ENCODE data around the gene MSI1. TPM values are rescaled to one million over a fixed set of nuclear protein-coding genes. Genes with fewer than 3 reads are reported as not detected.

Gene MSI1
- total RNA-seq, 4 donors from 2014 or later: 0.33 to 1.6 TPM; not detected in 2

GRCh38 chr12:120403869-120404268 lies 34.9 kb upstream of the MSI1 start:
- intact Hi-C loops (cut with DNase I): no loop called here
- Histone ChIP-seq H3K36me3 (no peaks in the 10 kb centered on the region), H3K9me3 (no peaks in the 10 kb centered on the region), H3K4me1 (no peaks in the 10 kb centered on the region), H3K4me3 (replicated peaks in 1 of 3) (no peak overlapping the region), H3K27me3 (no peaks in the 10 kb centered on the region), H3K27ac (no peak overlapping the region)
- 83 to 85% methylated on average over 3 of the region's 3 CpGs for WGBS, 2 donors
- DNase-seq: no peak
- no peak for TF ChIP-seq POLR2A (IDR thresholded peaks at IDR 0.05)

DNA sequence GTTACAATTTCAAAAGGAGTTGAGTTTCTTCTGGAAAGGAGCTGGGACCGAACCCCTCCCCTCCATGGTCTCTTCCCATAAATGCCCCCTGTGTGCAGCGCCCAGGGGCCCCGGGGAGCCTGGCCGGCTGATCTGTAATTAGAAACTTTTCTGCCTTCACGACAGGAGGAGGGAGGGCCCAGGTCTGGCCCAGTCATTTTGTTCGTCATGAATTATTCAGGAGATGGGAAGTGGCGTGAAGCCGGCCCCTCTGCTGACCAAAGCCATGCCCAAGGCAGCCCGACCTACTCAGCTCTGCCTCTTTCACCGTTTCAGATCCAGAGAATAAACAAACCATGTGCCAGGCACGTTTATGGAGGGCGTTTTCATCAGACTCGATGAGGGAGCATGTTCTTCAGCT lies 33.3 kb upstream of the MSI1 start:
- intact Hi-C loops (cut with DNase I): no loop called here
- Histone ChIP-seq H3K27me3 (no peaks in the 10 kb centered on the region), H3K4me3 (replicated peaks in 1 of 3) (no peak overlapping the region), H3K36me3 (no peaks in the 10 kb centered on the region), H3K27ac (no peak overlapping the region), H3K4me1 (no peaks in the 10 kb centered on the region), H3K9me3 (no peaks in the 10 kb centered on the region)
- DNase-seq: no peak
- WGBS, 2 donors: 26 to 30% methylated on average over 13 of the region's 13 CpGs
- TF ChIP-seq, protein P1, sequence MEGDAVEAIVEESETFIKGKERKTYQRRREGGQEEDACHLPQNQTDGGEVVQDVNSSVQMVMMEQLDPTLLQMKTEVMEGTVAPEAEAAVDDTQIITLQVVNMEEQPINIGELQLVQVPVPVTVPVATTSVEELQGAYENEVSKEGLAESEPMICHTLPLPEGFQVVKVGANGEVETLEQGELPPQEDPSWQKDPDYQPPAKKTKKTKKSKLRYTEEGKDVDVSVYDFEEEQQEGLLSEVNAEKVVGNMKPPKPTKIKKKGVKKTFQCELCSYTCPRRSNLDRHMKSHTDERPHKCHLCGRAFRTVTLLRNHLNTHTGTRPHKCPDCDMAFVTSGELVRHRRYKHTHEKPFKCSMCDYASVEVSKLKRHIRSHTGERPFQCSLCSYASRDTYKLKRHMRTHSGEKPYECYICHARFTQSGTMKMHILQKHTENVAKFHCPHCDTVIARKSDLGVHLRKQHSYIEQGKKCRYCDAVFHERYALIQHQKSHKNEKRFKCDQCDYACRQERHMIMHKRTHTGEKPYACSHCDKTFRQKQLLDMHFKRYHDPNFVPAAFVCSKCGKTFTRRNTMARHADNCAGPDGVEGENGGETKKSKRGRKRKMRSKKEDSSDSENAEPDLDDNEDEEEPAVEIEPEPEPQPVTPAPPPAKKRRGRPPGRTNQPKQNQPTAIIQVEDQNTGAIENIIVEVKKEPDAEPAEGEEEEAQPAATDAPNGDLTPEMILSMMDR (IDR thresholded peaks at IDR 0.05): no peak
- TF ChIP-seq POLR2A (IDR thresholded peaks at IDR 0.05): no peak

DNA sequence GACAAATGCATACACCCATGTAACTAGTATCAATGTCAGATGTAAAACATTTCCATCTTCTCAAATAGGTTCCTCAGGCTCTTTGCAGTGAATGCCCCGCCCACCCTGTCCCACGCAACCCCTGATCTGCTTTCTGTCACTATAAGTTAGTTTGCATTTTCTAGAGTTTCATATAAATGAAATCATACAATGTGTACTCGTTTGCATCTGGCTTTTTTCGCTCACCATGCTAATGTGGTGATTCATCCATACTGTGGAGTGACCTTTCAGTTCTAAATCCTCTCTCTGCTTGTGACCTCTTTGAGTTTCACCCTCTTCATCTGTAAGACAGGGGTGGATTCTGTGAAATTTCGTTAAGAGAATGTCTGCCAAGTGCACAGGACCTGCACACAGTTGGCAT lies 30.6 kb upstream of the MSI1 start:
- Histone ChIP-seq H3K9me3 (no peaks in the 10 kb centered on the region), H3K4me3 (replicated peaks in 1 of 3) (no peak overlapping the region), H3K27me3 (no peaks in the 10 kb centered on the region), H3K27ac (no peak overlapping the region), H3K4me1 (no peaks in the 10 kb centered on the region), H3K36me3 (no peaks in the 10 kb centered on the region)
- no peak for DNase-seq
- TF ChIP-seq POLR2A (IDR thresholded peaks at IDR 0.05): no peak
- TF ChIP-seq, protein P1 (IDR thresholded peaks at IDR 0.05): no peak
- 74 to 85% methylated on average over 5 of the region's 5 CpGs for WGBS, 2 donors
- intact Hi-C loops (cut with DNase I): no loop called here

DNA sequence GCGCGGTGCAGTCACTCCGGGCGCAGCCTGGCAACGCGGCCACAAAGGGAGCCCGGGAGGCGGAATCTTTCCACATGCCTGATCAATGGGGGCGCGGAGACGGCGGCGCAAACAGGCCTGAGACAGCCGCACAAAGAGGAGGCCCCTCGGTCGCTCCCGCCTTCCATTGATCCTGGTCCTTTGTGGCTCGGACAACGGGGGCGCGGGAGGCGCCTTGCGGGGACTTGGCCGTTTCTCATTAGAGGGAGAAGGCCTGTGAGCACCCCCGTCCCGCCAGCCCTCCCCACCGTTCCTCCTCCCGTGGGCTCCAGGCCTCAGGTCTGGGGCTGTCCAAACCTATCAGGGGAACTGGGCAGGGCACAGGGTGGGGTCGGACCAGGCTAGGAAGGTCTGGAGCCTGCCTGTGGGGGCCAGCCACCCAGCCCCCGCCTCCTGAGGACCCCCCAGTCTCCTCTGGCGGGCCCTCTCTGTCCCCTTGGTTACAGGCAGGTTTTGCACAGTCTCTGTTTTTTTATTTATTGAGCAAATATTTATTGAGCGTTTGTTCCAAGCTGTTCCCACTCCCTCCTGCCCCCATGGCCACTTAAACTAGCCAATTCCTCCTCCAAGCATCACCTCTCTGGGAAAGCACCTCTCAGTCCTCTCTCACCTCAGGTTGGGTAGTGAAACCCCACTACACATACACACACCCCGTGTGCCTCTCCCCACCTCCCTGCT lies 29.0 kb upstream of the MSI1 start:
- Histone ChIP-seq H3K9me3 (no peaks in the 10 kb centered on the region), H3K36me3 (no peaks in the 10 kb centered on the region), H3K4me3 (replicated peaks in 1 of 3) (no peak overlapping the region), H3K4me1 (no peaks in the 10 kb centered on the region), H3K27me3 (no peaks in the 10 kb centered on the region), H3K27ac (no peak overlapping the region)
- intact Hi-C loops (cut with DNase I): no loop called here
- DNase-seq: peak in 1 of 2 donors; percentile 3
- 31 to 56% methylated on average over 19 to 22 of the region's 33 CpGs for WGBS, 2 donors
- TF ChIP-seq POLR2A (IDR thresholded peaks at IDR 0.05): no peak
- TF ChIP-seq, protein P1 (IDR thresholded peaks at IDR 0.05): no peak

GRCh38 chr12:120394483-120395367 lies 25.8 kb upstream of the MSI1 start:
- H3K4me3 ChIP-seq (replicated peaks in 1 of 3): no peak overlapping the region
- H3K36me3 ChIP-seq: no peaks in the 10 kb centered on the region
- no peaks in the 10 kb centered on the region for H3K27me3 ChIP-seq
- 21 to 43% methylated on average over 7 to 18 of the region's 18 CpGs for WGBS, 2 donors
- no peak for TF ChIP-seq POLR2A (IDR thresholded peaks at IDR 0.05)
- TF ChIP-seq, protein P1 (IDR thresholded peaks at IDR 0.05): no peak
- H3K9me3 ChIP-seq: no peaks in the 10 kb centered on the region
- H3K27ac ChIP-seq: no peak overlapping the region
- intact Hi-C loops (cut with DNase I): no loop called here
- peak; percentile 56 to 68 for DNase-seq
- no peaks in the 10 kb centered on the region for H3K4me1 ChIP-seq

Measured in thyroid gland (tissue), 4 donors.